Endothelial cell of umbilical vein (primary cell): ENCODE data around the gene ZNHIT3. TPM values are rescaled to one million over a fixed set of nuclear protein-coding genes. Genes with fewer than 3 reads are reported as not detected.

Experiments used
- BruUV-seq: library from RNA; stranded (reverse); fragments of 400-500 nt; replicated peaks from 2 replicates; lab custom pipeline; 2021; lab: Mats Ljungman, UMichigan
- CTCF ChIA-PET: fragments of 300-600, 350-600 bp; sonication (Branson Sonifier 250); formaldehyde crosslinking; loops from one replicate; lab custom pipeline; 2021; ENCODE audit warnings: antibody characterized with exemption, inconsistent platforms; lab: Charles Lee
- POLR2A ChIA-PET: fragments of 300-600, 350-600 bp; sonication (Branson Sonifier 250); formaldehyde crosslinking; loops from one replicate; lab custom pipeline; 2021; ENCODE audit warnings: antibody characterized with exemption, inconsistent platforms; lab: Charles Lee
- DNase-seq: peaks from one replicate; pipeline ENCODE4 v3.0.0-alpha.2; 2011; ENCODE audit warnings: low read depth, low spot score
- FAIRE-seq: peaks from 2 replicates; lab custom pipeline; 2011; peaks lifted over from hg19 to GRCh38; lab: Jason Lieb, UNC
- H2AFZ ChIP-seq: 2 replicates; pipeline ENCODE4 v1.6.0; 2012; ENCODE audit warnings: low read depth, low read length, control low read depth, inconsistent platforms
- H3K27ac ChIP-seq: 2 replicates; pipeline ENCODE4 v1.5.1; 2011; ENCODE audit warnings: low read depth, mild to moderate bottlenecking, control low read depth, low read length, moderate library complexity; ENCODE audit not compliant: insufficient read depth
- H3K27me3 ChIP-seq, 2 experiments: 2 replicates each; pipeline versions ENCODE4 v1.6.0 to v1.6.1; 2011; ENCODE audit warnings: low read length in 2 of 2, mixed read lengths in 1 of 2; ENCODE audit not compliant: control insufficient read depth in 2 of 2, insufficient read depth in 2 of 2
- H3K36me3 ChIP-seq, 2 experiments: 2 replicates in 1 of 2; 3 replicates in 1 of 2; pipeline ENCODE4 v1.5.1; 2011; ENCODE audit warnings: low read length in 2 of 2, mild to moderate bottlenecking in 1 of 2, moderate library complexity in 1 of 2; ENCODE audit not compliant: control insufficient read depth in 2 of 2, insufficient read depth in 2 of 2; ENCODE audit errors: extremely low read depth in 1 of 2
- H3K4me1 ChIP-seq: 3 replicates; pipeline ENCODE4 v1.5.1; 2011; ENCODE audit warnings: mild to moderate bottlenecking, low read length; ENCODE audit not compliant: control insufficient read depth, insufficient read depth; ENCODE audit errors: extremely low read depth
- H3K4me2 ChIP-seq: 2 replicates; pipeline ENCODE4 v1.6.1; 2011; ENCODE audit warnings: low read length, control low read depth, mixed read lengths; ENCODE audit not compliant: insufficient read depth
- H3K4me3 ChIP-seq, 3 experiments: fragments of 200-600 bp in 1 of 3; sonication (generic), shearing (Covaris generic) in 1 of 3; replicated peaks in 1 of 3; 2 replicates each; pipeline ENCODE4 v1.5.1; 2011 to 2016; ENCODE audit warnings: control low read depth in 3 of 3, low read length in 3 of 3, mild to moderate bottlenecking in 2 of 3, inconsistent platforms in 1 of 3, low read depth in 1 of 3, moderate library complexity in 1 of 3; ENCODE audit not compliant: insufficient read depth in 1 of 3
- H3K79me2 ChIP-seq: 2 replicates; pipeline ENCODE4 v1.6.0; 2012; ENCODE audit warnings: low read length, inconsistent platforms; ENCODE audit not compliant: control insufficient read depth, insufficient read depth
- H3K9ac ChIP-seq: replicated peaks from 2 replicates; pipeline ENCODE3; 2011; ENCODE audit warnings: low read length, control low read depth; ENCODE audit not compliant: insufficient read depth; ENCODE audit errors: extremely low read depth
- H3K9me1 ChIP-seq: replicated peaks from 3 replicates; pipeline ENCODE4 v1.6.0; 2011; ENCODE audit warnings: mild to moderate bottlenecking, low read length; ENCODE audit not compliant: control insufficient read depth, insufficient read depth; ENCODE audit errors: extremely low read depth
- H3K9me3 ChIP-seq: replicated peaks from 2 replicates; pipeline ENCODE4 v1.5.1; 2012; ENCODE audit warnings: low read length, inconsistent platforms; ENCODE audit not compliant: control insufficient read depth, insufficient read depth
- H4K20me1 ChIP-seq: replicated peaks from 2 replicates; pipeline ENCODE3; 2011; ENCODE audit warnings: mild to moderate bottlenecking, low read length; ENCODE audit not compliant: control insufficient read depth, insufficient read depth; ENCODE audit errors: extremely low read depth
- MYC ChIP-seq: IDR thresholded peaks from one replicate; pipeline ENCODE4 v1.6.1; 2011; ENCODE audit warnings: mild to moderate bottlenecking, low read depth, low read length
- POLR2AphosphoS5 ChIP-seq: IDR thresholded peaks from 2 replicates; pipeline ENCODE4 v1.6.1; 2012; ENCODE audit warnings: low read depth, mild to moderate bottlenecking, control low read depth, low read length, moderate library complexity; ENCODE audit not compliant: insufficient read depth
- dilution Hi-C: fragments of 300-500 bp; cut with MboI; formaldehyde crosslinking; loops from one replicate; pipeline ENCODE4 v1.15.0; 2019; ENCODE audit warnings: low sequenced_read_pairs; ENCODE audit not compliant: extremely low pct_ligation_motif_present
- intact Hi-C: fragments of 100-400 bp; cut with micrococcal nuclease; formaldehyde crosslinking; loops from one replicate; pipeline ENCODE4 v1.10.0; 2022
- polyA plus RNA-seq, 4 experiments: library from polyadenylated mRNA; depleted of rRNA in 3 of 4; stranded (reverse) in 3 of 4; unstranded in 1 of 4; fragments of >200 nt; gene quantifications; 2 replicates each; pipeline versions ENCODE4 v1.2.1 to v1.2.3, GENCODE V29; 2011 to 2012; ENCODE audit warnings: missing spikeins in 1 of 4
- total RNA-seq: library from RNA; stranded (reverse); gene quantifications from 2 replicates; pipeline ENCODE4 v1.2.3, GENCODE V29; 2021
- TF ChIP-seq, protein P1 (sequence below): IDR thresholded peaks from 2 replicates; pipeline ENCODE4 v1.6.1; 2011; ENCODE audit not compliant: insufficient read depth, insufficient read length
- TF ChIP-seq, protein P2 (sequence below), 2 donors: IDR thresholded peaks; 1 replicate in 1 of 2; 2 replicates in 1 of 2; pipeline ENCODE4 v1.5.1; 2011; ENCODE audit warnings: low read length in 2 of 2, mild to moderate bottlenecking in 2 of 2, moderate library complexity in 2 of 2, control low read depth in 1 of 2, inconsistent platforms in 1 of 2, low read depth in 1 of 2; ENCODE audit not compliant: insufficient read depth in 1 of 2; ENCODE audit errors: extremely low read depth in 1 of 2

Gene ZNHIT3
- total and polyA plus RNA-seq, 2 donors (not counting 3 experiments of a cell fraction or from before 2014, with no cell fraction given): 34.0 to 66.9 TPM

DNA sequence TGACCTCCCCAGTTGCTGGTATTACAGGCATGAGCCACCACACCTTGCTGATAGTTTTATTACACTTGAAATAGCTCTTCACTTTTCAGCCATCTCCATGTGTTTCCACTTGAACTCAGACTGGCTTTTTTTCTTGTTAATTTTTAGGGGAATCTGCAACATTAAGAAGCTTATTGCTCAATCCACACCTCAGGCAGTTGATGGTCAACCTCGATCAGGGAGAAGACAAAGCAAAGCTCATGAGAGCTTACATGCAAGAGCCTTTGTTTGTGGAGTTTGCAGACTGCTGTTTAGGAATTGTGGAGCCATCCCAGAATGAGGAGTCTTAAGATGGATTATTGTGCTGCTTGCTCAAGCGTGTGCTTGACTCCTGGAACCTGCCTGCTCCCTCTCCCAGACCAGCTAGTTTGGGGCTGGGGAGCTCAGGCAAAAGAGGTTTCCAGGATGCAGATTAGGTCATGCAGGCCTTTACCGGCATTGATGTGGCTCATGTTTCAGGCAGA lies 8.6 kb downstream of the ZNHIT3 start:
- peaks cover 10 to 29% of the 10 kb centered on the region in 2 experiments for H3K36me3 ChIP-seq
- dilution Hi-C loops: no loop called here
- H3K27me3 ChIP-seq: no peaks in the 10 kb centered on the region
- no peaks in the 10 kb centered on the region for H3K4me1 ChIP-seq
- no peak overlapping the region for H3K4me2 ChIP-seq
- H3K9me3 ChIP-seq: no peaks in the 10 kb centered on the region
- H2AFZ ChIP-seq: no peak overlapping the region
- no TSS peak for BruUV-seq
- no peak overlapping the region for H3K9ac ChIP-seq
- no peak for TF ChIP-seq MYC
- TF ChIP-seq, protein P1, sequence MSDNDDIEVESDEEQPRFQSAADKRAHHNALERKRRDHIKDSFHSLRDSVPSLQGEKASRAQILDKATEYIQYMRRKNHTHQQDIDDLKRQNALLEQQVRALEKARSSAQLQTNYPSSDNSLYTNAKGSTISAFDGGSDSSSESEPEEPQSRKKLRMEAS: no peak
- no peak for TF ChIP-seq POLR2AphosphoS5
- TF ChIP-seq, protein P2, sequence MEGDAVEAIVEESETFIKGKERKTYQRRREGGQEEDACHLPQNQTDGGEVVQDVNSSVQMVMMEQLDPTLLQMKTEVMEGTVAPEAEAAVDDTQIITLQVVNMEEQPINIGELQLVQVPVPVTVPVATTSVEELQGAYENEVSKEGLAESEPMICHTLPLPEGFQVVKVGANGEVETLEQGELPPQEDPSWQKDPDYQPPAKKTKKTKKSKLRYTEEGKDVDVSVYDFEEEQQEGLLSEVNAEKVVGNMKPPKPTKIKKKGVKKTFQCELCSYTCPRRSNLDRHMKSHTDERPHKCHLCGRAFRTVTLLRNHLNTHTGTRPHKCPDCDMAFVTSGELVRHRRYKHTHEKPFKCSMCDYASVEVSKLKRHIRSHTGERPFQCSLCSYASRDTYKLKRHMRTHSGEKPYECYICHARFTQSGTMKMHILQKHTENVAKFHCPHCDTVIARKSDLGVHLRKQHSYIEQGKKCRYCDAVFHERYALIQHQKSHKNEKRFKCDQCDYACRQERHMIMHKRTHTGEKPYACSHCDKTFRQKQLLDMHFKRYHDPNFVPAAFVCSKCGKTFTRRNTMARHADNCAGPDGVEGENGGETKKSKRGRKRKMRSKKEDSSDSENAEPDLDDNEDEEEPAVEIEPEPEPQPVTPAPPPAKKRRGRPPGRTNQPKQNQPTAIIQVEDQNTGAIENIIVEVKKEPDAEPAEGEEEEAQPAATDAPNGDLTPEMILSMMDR (IDR thresholded peaks at IDR 0.05; ENCODE audit: extremely low read depth in 1 of 2, insufficient read depth in 1 of 2, low read depth in 1 of 2, low read length in 2 of 2): no peak
- no peak overlapping the region for H3K27ac ChIP-seq
- H3K4me3 ChIP-seq: no peak overlapping the region
- no peak for FAIRE-seq
- intact Hi-C loops: no loop called here
- no peaks in the 10 kb centered on the region for H4K20me1 ChIP-seq
- ChIA-PET POLR2A (no interaction called here), CTCF (interaction anchor here (1.6 to 2.0 kb wide), 2 partner anchors 9 to 12 kb away, joined by 3 to 11 read pairs; no protein-coding TSS in a partner anchor)
- no peaks in the 10 kb centered on the region for H3K9me1 ChIP-seq
- no peak for DNase-seq
- H3K79me2 ChIP-seq: peaks cover 12% of the 10 kb centered on the region
